ENCODE data around the gene RAP1GAP.

The RAP1GAP gene

DNA sequence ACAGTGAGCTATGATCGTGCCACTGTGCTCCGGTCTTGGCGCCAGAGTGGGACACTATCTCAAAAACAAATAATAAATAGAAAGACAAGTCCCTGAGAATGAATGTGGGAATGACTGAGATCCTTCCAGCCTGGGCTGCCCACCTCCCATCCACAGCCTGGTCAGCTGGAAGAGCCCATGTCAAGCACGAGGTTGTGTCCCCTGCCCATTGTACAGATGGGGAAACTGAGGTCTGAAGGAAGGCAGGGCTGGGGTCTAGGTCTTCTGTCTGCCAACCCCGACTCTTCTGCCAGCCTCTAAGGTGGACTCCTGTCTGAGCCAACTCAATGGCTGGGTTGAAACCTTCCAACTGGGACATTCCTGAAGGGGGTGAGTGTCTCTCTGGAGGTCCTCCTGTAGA lies 79.5 kb downstream of the RAP1GAP start:
- DNase-seq, result no peak

- no peak for DNase-seq
Measured at GRCh38 chr1:21587602-21587953, 81.6 kb downstream of the RAP1GAP start.

- DNase-seq, result peak; percentile 76
Measured at GRCh38 chr1:21586846-21587601, 82.1 kb downstream of the RAP1GAP start.

GRCh38 chr1:21586222-21586621 lies 82.9 kb downstream of the RAP1GAP start:
- no peak for DNase-seq

GRCh38 chr1:21585037-21585436 lies 84.1 kb downstream of the RAP1GAP start:
- no peak for DNase-seq

DNA sequence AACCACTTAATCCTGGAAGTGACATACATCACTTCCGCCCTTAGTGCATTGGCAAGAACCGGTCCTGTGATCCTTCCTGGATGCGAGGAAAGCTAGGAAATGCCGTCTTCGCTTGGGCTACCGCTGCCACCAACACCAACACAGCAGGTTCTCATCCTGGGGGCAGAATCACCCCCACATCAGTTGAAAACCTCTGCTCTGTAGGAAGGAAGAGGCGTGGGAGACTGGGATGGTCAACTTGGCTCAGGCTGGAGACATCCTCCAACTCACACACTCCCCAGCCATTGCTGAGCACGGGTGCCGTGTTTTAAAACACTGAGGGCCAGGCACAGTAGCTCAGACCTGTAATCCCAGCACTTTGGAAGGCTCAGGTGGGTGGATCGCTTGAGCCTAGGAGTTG lies 85.1 kb downstream of the RAP1GAP start:
- DNase-seq, result no peak

- no peak for DNase-seq
Measured at GRCh38 chr1:21579791-21580190, 89.4 kb downstream of the RAP1GAP start.

DNA sequence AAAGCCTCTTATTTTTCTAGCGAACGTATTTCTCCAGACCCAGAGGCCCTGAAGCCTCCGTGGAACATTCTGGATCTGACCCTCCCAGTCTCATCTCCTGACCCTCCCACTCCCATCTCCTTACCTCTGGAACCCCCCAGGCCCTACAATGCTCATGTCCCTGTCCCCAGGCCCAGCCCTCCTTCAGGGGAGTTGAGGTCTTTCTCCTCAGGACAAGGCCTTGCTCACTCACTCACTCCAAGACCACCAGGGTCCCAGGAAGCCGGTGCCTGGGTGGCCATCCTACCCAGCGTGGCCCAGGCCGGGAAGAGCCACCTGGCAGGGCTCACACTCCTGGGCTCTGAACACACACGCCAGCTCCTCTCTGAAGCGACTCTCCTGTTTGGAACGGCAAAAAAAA lies 91.2 kb downstream of the RAP1GAP start:
- DNase-seq, result no peak

- no peak for DNase-seq
Measured at GRCh38 chr1:21577324-21577723, 91.8 kb downstream of the RAP1GAP start.

- DNase-seq, result no peak
Measured at GRCh38 chr1:21576798-21577187, 92.4 kb downstream of the RAP1GAP start.

GRCh38 chr1:21576031-21576797 lies 92.9 kb downstream of the RAP1GAP start:
- no peak for DNase-seq

DNA sequence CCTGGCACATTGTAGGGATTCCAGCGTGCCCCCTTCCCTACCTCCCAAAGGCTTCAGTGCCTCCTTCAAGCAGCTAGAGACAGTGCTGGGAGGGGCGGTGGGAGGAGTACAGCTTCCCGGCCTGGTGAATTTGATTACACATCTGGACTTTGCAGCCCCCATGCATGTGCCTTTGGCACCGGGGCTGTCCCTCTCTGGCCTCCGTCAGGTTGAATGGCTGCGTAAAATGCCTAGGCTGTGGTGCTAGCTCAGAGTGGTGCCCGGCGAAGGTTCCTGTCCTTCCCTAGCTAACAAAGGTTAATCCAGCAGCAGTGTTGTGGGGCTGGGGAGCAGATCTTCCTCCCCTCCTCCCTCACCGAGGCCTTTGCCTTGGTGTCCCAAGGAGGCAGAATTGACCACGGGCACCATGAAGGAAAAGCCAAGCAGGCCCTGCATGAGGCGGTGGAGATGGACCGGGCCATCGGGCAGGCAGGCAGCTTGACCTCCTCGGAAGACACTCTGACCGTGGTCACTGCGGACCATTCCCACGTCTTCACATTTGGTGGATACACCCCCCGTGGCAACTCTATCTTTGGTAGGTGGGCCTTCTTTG lies 93.7 kb downstream of the RAP1GAP start:
- no peak for DNase-seq

DNA sequence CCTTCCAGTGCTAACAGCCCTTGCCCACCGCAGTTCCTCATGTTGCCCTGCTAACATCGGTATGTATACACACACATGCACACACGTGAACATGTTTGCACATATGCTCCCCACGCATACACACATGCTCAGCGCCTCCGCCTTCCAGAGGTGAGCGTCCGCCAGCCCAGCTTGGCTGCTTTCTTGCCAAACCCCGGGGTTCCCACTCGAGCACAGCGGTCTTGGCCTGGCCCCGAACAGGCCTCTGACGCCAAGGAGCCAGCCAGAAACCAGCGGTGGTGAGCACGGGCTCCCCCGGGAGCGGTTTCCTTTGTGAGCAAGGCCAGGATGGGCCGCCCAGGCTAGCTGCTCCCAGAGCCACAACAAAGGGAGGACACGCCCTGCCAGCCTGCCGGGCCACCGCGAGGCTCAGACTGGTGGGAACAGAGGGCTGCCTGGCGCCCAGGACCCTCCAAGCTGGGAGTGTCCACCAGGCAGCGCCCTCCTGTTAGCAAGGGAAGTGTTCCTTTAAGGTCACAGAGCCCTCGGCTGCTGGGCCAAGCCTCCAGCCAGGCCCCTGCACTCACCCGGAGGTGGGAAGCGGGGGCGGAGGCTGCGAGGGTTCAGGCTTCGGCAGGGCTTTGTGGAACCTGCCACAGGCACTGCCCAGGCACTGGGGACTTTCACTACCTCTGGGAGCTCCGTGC lies 94.5 kb downstream of the RAP1GAP start:
- DNase-seq, result peak; percentile 57

GRCh38 chr1:21573971-21574465 lies 95.1 kb downstream of the RAP1GAP start:
- DNase-seq, result peak; percentile 83

- DNase-seq, result no peak
Measured at GRCh38 chr1:21573475-21573874, 95.7 kb downstream of the RAP1GAP start.

DNA sequence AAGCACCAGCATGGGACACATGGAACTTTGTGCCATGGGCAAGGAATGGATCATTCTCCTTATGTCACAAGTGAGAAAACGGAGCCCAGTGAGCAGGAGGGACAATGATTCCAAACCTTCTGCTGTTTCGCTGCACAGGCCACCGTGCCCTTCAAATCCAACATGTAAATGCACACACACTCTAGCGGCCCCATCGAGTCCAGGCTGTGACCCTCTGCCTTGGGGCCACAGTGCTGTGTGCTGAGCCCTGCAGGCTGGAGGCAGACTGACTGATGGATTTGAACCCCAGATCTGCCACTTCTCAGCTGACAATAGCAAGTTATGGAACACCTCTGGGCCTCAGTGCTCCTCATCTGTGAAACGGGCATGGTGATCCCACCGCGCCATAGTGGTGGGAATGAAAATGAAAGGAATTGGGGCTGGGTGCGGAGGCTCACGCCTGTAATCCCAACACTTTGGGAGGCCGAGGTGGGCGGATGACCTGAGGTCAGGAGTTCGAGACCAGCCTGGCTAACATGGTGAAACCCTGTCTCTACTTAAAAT lies 96.4 kb downstream of the RAP1GAP start:
- no peak for DNase-seq

DNA sequence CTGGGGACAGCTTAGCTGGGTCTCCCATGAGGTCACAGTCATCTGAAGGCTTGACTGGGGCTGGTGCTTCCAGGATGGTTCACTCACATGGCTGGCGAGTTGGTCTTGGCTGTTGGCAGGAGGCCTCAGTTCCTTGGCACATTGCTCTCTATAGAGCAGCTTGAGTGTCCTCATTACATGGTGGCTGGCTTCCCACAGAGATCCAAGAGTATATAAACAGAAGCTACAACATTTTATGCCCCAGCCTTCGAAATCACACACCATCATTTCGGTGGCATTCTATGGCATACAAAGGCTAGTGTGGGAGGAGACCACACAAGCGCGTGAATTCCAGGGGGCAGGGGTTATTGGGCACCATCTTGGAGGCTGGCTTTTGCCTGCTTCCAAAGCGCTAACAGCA lies 96.9 kb downstream of the RAP1GAP start:
- no peak for DNase-seq

DNA sequence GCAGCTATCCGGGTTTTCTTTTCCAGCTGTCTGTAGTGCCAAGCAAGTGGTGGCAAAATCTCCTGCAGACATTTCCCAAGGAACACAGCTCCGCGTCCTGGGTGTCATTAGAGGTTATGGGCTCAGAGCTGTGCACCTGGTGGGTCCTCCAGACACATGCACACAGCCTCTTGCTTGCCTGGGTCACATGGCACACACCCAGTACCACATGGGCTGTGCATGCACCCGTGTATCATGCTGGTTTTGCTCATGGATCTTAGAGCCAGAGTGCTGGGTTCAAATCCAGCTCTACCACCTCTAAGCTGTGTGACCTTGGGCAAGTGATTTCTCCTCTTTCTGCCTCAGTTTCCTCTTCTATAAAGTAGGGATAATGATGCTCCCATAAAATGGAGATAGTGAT lies 98.3 kb downstream of the RAP1GAP start:
- DNase-seq, result no peak

DNA sequence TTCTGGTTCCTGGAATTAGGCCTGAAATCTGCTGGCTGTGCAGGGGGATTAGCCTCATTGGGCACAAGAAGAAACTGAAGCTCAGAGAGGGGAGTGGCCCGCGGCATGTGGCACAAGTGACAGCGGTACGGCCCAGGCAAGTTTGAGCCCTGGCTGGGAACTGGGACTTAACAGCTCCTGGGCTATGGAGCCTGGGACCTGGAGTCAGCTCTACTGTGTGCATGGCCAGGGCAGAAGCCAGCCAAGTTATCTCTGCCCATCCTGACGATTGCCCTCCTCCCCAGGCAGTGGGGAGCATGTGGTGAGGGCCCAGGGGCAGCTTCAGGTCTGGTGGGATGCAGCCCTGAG lies 98.7 kb downstream of the RAP1GAP start:
- no peak for DNase-seq

DNA sequence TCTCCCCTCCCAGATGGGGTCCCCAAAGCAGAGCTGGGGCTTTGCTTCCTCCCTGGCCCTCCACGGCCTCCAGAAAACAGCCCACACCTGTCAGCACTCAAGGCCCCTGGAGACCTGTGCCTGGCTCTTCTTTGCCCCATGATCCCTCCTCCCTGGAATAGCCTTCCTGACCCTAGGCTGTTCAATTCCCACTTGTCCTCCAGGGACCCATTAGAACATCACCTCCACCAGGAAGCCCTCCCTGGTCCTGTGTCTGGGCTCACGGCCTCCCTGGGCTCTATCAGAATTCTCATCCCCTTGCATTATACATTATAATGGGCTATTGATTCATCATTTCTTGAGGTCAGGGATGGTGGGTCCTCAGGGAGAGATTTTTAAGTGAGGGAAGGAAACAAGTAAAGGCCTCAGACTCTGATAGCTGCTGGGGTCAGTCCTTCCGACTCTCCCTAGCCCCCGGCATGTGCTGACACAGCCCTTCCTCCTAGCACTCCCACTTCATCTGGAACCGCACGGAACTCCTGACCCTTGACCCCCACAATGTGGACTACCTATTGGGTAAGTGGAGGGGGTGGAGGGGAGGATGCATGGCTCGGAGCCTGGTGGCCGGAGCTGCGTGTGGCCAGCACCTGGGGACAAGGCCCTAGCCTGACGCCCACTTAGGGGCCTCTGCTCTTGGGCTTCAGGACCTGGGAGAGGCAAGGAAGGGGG lies 99.2 kb downstream of the RAP1GAP start:
- DNase-seq, result no peak

GRCh38 chr1:21568809-21569385 lies 100.3 kb downstream of the RAP1GAP start:
- DNase-seq, result no peak
